Middle frontal gyrus (tissue), 1 donor: ENCODE results near the gene TMCC2.
A peak's percentile ranks its signal among the peaks of the same experiment; 100 is the strongest.

ENCODE experiments used
- DNase-seq: peaks from one replicate; pipeline ENCODE4 v3.0.0-alpha.2; 2015; ENCODE audit warnings: low spot score; ENCODE audit errors: extremely low spot score

TMCC2 gene

GRCh38 chr1:205259998-205260397 is 32.3 kb downstream of the TMCC2 start:
- DNase-seq, result no peak

GRCh38 chr1:205260948-205261732 is 33.4 kb downstream of the TMCC2 start:
- DNase-seq, result no peak

- no peak for DNase-seq
Measured at GRCh38 chr1:205261946-205262691, 34.4 kb downstream of the TMCC2 start.

- DNase-seq, result no peak
Measured at GRCh38 chr1:205262731-205263171, 35.0 kb downstream of the TMCC2 start.

GRCh38 chr1:205263580-205264190 is 35.9 kb downstream of the TMCC2 start:
- DNase-seq, result no peak

DNA sequence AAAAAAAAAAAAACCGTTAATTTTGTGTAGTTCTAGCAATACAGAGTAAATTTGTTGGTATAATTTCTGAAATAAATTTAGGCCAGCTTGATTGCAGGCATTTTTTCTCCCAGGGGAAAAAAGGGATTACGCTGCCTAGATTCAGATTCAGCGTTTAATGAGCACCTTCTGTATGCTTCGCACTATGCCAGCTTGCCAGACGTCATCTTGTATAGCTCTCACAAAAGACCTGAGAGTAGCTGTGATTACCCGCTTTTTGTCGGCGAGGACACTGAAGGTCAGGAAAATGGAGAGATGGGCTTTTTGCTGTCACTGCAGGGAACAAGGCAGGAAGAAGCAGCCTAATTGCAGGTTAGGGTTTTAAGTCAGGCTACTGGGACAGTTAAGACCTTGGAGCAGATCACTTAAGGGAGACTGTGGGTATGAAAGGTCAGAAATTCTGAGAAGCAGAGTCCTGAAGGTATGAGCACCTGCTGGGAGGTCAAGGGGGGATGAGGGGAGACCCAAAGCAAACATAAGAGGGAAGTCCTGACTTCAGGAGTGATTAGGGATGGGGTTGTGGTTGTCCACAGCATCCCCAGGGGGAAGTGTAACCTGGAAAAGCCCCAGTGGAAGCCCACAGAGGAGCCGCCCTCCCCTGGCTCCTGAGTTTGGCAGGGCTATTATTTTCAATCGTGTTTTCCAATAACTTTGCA is 39.0 kb downstream of the TMCC2 start:
- DNase-seq, result no peak

DNA sequence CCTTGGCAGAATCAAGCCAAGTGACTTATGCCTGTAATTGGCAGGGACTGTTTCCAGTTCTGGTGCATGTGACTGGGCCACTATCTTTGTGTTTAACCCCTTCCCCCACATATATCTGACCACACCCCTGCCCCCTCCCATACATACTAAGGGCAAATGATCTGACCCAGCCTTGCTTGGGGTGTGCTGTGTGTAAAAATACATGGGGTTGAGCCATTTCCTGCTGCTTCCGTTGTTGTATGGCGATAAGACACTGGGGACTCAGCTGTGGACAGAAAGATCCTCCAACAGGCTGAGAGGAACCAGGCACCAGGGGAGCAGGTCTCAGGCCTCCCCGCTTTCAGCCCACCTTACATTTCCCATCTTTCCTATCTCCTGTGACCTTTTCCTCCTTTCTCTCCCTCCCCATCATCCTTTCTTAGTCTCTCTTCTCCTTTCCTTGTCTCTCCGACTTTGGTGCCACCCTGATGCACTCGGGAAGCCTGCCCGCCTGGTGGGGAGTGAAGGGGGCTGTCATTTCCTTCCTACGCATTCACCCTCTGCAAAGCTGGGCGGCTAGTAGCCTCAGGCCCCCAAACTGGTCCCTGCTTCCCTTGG is 39.7 kb downstream of the TMCC2 start:
- DNase-seq, result no peak

DNA sequence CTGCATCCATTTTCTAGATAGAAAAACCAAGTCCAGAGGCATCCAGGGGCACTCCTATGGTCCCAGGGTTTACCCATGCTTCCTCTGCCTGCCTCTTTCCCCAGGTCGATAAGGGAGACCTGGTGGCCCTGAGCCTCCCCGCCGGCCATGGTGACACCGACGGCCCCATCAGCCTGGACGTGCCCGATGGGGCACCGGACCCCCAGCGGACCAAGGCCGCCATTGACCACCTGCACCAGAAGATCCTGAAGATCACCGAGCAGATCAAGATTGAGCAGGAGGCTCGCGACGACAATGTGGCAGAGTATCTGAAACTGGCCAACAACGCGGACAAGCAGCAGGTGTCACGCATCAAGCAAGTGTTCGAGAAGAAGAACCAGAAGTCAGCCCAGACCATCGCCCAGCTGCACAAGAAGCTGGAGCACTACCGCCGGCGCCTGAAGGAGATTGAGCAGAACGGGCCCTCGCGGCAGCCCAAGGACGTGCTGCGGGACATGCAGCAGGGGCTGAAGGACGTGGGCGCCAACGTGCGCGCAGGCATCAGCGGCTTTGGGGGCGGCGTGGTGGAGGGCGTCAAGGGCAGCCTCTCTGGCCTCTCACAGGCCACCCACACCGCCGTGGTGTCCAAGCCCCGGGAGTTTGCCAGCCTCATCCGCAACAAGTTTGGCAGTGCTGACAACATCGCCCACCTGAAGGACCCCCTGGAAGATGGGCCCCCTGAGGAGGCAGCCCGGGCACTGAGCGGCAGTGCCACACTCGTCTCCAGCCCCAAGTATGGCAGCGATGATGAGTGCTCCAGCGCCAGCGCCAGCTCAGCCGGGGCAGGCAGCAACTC is 41.3 kb downstream of the TMCC2 start:
- DNase-seq, result no peak

DNA sequence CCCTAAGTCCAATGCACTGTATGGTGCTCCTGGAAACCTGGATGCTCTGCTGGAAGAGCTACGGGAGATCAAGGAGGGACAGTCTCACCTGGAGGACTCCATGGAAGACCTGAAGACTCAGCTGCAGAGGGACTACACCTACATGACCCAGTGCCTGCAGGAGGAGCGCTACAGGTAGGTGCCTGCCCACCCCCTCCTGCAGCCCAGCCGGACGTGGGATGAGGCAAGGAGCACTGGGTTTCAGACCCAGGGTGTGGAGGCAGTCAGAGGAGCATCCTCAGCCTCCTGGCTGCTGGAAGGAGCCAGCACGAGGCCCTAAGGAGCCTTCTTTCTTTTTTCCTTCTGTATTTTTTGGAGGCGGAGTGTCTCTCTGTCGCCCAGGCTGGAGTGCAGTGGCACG is 42.0 kb downstream of the TMCC2 start:
- DNase-seq, result no peak

DNA sequence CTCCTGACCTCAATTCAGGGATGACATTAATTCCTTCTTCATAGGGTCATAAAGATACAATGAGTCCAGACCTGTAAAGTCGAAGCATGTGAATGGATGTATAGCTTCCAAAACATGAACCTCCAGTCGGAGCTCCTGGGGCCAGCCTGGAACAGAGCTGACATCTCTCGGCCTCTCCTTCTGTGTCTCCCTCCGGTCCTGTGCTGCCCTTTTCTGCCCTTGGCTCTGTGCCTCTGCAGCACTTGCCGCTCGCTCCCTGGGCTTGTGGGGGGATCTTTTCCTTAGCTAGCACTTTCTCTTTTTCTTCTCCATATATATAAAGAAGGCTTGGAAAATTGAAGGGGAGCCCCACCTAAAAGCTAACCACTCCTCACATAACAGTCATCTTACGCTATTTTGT is 42.5 kb downstream of the TMCC2 start:
- no peak for DNase-seq

GRCh38 chr1:205270764-205271163 is 43.0 kb downstream of the TMCC2 start:
- DNase-seq, result no peak

- no peak for DNase-seq
Measured at GRCh38 chr1:205271277-205271676, 43.5 kb downstream of the TMCC2 start.

DNA sequence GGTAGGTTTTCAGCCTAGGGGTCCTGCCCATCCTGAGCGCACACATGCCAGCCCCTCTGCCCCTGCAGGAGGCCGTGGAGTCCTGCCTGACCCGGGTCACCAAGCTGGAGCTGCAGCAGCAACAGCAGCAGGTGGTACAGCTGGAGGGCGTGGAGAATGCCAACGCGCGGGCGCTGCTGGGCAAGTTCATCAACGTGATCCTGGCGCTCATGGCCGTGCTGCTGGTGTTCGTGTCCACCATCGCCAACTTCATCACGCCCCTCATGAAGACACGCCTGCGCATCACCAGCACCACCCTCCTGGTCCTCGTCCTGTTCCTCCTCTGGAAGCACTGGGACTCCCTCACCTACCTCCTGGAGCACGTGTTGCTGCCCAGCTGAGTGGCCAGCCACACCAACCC is 44.0 kb downstream of the TMCC2 start:
- no peak for DNase-seq

- no peak for DNase-seq
Measured at GRCh38 chr1:205272536-205272935, 44.8 kb downstream of the TMCC2 start.

DNA sequence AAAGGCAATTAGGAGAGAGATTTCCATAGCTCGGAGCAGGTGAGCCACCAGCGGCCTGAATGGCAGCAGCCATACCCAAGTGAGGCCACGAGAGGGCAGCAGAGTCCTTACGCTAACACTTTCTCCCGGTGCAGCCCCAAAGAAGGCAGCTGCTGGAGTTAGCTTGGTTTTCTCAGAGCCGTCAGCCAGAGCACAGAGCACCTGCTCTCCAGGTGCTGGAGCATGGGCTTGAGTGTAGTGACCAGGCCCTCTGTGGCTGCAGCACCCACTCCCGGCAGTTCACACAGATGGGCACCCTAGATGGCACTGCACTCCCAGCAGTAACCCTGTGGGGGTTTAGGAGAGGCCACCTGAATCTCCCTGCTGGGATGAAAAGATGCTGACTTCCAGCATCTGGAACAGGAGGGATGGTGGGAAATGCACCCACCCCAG is 45.8 kb downstream of the TMCC2 start:
- peak; percentile 81 for DNase-seq

DNA sequence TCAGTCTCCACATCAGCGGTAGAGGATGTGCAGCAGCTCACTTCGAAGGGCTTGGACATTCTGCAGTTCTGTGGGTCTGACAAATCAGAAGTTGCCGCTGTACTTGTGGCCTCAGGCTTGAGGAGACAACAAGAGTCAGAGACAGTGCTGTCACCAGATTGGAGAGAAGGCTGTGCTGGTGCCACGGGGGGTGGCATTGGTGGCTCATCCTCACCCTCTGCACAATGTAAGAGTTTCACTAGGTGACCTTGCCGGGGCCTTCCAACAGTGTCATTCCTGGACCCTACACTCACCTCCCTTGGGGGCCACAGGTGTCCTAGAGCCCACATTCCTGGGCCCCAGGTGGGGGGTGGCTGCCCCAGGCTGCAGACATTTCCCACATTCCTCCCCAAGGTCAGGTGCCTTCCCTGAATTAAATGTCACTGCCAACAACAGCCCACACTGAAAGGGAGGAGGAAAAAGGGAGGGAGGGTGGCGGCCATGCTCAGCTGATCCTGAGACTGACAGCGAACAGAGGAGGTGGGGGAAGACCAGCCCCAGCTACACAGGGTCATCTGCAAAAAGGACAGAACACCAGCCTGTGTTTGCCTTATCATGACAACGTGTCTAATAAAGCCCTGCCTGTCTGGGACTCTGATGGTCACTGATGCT is 46.4 kb downstream of the TMCC2 start:
- no peak for DNase-seq

DNA sequence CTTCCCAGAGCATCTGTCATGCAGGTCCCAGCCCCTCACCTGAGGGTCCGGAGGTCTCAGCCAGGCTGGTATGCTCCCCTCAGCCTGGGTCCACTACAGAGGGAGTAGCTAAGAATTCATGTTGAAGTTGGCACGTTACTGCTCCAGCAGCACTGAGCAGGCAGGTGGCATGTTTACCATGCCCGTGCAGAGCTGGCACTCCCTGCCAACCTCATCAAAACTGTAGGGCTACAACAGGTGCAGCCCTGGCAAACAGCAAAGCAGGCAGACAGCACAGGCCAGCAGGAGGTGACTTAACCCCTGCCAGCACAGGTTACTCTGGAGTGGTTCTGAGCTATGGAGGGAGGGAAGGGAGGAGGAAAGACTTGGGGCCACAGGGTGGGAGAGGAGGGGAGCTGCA is 47.4 kb downstream of the TMCC2 start:
- no peak for DNase-seq

DNA sequence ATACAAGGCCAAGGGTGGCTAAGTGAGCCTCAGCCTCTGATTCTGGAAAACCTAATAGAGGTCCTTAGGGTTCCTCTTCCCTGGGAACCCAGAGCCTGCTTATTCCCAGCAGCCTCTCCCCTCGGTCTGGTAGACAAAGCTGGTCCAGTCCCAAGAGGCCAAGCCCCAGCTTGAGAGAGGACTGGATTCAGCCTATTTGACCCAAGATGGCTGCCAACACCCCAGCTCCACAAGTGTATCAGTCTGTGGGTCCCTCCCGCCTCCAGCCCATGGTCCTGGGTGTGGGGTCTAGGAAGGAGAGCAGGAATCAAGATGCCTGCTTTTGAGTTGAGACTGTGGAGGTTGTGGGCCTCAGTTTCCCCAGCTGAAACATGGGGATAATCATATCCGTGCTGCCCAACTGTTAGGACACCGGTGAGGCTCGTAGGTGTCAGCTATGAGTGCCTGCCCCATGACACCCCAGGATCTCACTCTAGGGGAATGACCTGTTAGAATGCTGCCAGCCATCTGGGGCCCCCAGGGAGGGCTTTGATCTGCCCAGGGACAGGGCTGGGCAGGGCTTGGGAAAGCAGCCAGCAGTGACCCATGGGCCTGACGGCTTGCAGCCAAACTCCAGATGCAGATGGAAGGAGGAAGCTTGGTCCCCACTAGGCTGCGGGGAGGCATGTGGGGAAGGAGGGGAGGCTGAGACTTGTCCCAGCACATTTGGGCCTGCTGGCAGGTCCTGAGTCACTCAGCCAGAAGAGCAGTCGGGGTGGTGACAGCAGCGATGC is 48.4 kb downstream of the TMCC2 start:
- no peak for DNase-seq

- no peak for DNase-seq
Measured at GRCh38 chr1:205276689-205277065, 48.9 kb downstream of the TMCC2 start.
